ENCODE measurements around the gene SSU72. TPM values are rescaled to one million over a fixed set of nuclear protein-coding genes. Genes with fewer than 3 reads are reported as not detected.

Gene SSU72
- total RNA-seq: 54.4 and 54.6 TPM in 2 replicates

GRCh38 chr1:1574721-1575537, at the start of gene SSU72:
Gene SSU72, minus strand, starts transcription at chr1:1574863. Its CDS starts 306 bp downstream, at chr1:1574557.

GRCh38 chr1:1615256-1616044, 40.8 kb upstream of the SSU72 start, which contains the start of gene MIB2:
Gene MIB2, plus strand, starts transcription at chr1:1615500. Its CDS starts 7,953 bp downstream, at chr1:1623453.

GRCh38 chr1:1599935-1600860, 25.5 kb upstream of the SSU72 start, which contains the start of gene FNDC10:
Gene FNDC10, minus strand, starts transcription at chr1:1600135. Its CDS starts 120 bp downstream, at chr1:1600015.

GRCh38 chr1:1540090-1540817, 34.4 kb downstream of the SSU72 start, which contains the start of gene TMEM240:
Gene TMEM240, minus strand, starts transcription at chr1:1540624. Its CDS starts 278 bp downstream, at chr1:1540346.

GRCh38 chr1:1511533-1512285, 63.0 kb downstream of the SSU72 start, which contains the start of gene ATAD3A:
Gene ATAD3A, plus strand, starts transcription at chr1:1512162. Its CDS starts 107 bp downstream, at chr1:1512269.

Other genes starting within 250 kb of the SSU72 start
- gene TAS1R3, start 243.6 kb downstream of the SSU72 start, total RNA-seq: 0.09 and 0.11 TPM in 2 replicates
- 31.0 and 35.3 TPM in 2 replicates for gene DVL1, start 225.4 kb downstream of the SSU72 start, total RNA-seq
- gene MXRA8, start 216.3 kb downstream of the SSU72 start, total RNA-seq: 0.09 and 0.98 TPM in 2 replicates
- 67.6 and 68.1 TPM in 2 replicates for gene AURKAIP1, start 199.7 kb downstream of the SSU72 start, total RNA-seq
- gene CCNL2, start 175.5 kb downstream of the SSU72 start, total RNA-seq: 68.4 and 96.8 TPM in 2 replicates
- gene MRPL20, start 167.6 kb downstream of the SSU72 start, total RNA-seq: 86.6 and 91.1 TPM in 2 replicates
- 0.11 and 0.34 TPM in 2 replicates for gene ANKRD65, start 153.6 kb downstream of the SSU72 start, total RNA-seq
- gene VWA1, start 139.2 kb downstream of the SSU72 start, total RNA-seq: 4.2 and 13.1 TPM in 2 replicates
- 0.11 and 0.52 TPM in 2 replicates for gene ATAD3C, start 125.2 kb downstream of the SSU72 start, total RNA-seq
- 12.4 and 20.0 TPM in 2 replicates for gene ATAD3B, start 103.1 kb downstream of the SSU72 start, total RNA-seq
- gene ATAD3A, start 62.7 kb downstream of the SSU72 start, total RNA-seq: 13.1 and 19.4 TPM in 2 replicates
- gene TMEM240, start 34.2 kb downstream of the SSU72 start, total RNA-seq: 1.2 TPM in 2 replicates
- 0.60 and 0.65 TPM in 2 replicates for gene FNDC10, start 25.3 kb upstream of the SSU72 start, total RNA-seq
- gene MIB2, start 40.6 kb upstream of the SSU72 start, total RNA-seq: 33.8 and 35.0 TPM in 2 replicates
- gene MMP23B, start 57.3 kb upstream of the SSU72 start, total RNA-seq: 0.17 and 1.1 TPM in 2 replicates
- gene CDK11B, start 84.1 kb upstream of the SSU72 start, total RNA-seq: 7.0 and 9.7 TPM in 2 replicates
- 29.0 and 35.9 TPM in 2 replicates for gene SLC35E2B, start 117.9 kb upstream of the SSU72 start, total RNA-seq
- 9.5 and 11.0 TPM in 2 replicates for gene CDK11A, start 149.5 kb upstream of the SSU72 start, total RNA-seq
- 28.9 and 31.5 TPM in 2 replicates for gene NADK, start 203.6 kb upstream of the SSU72 start, total RNA-seq

All from dermis lymphatic vessel endothelial cell (primary cell).